Mesenteric fat pad (tissue), 1 donor: ENCODE data around the gene MIA. TPM values are rescaled to one million over a fixed set of nuclear protein-coding genes. Genes with fewer than 3 reads are reported as not detected.
A peak's percentile ranks its signal among the peaks of the same experiment; 100 is the strongest.
"Not testable (repeated sequence)": the region's sequence is repeated elsewhere in the genome, so short reads cannot be mapped to it uniquely, and the experiment has no call there.

Source experiments
- DNase-seq: peaks from one replicate; pipeline ENCODE4 v3.0.0-alpha.2; 2020; ENCODE audit warnings: low spot score
- total RNA-seq: library from RNA; stranded (reverse); fragmentation: NEBNext Ultra II Directional; extraction: Animal tissue kit (Norgen Biotek cat#: 25700); gene quantifications from one replicate; pipeline ENCODE4 v1.2.1, GENCODE V29; 2021
- donor health status: DM: yes; HTN: yes; CAD: no.

Gene MIA
- total RNA-seq, 1 donor from 2014 or later = not detected

GRCh38 chr19:40818480-40819399 is 43.4 kb downstream of the MIA start:
- peak; percentile 93 for DNase-seq

GRCh38 chr19:40819479-40820234 is 44.3 kb downstream of the MIA start:
- peak; percentile 59 for DNase-seq

GRCh38 chr19:40822161-40822560 is 46.8 kb downstream of the MIA start:
- peak; percentile 55 for DNase-seq

- DNase-seq = peak; percentile 37
These were observed 47.6 kb downstream of the MIA start for GRCh38 chr19:40822704-40823553.

GRCh38 chr19:40824916-40825315 is 49.6 kb downstream of the MIA start:
- peak; percentile 75 for DNase-seq

GRCh38 chr19:40825460-40826095 is 50.3 kb downstream of the MIA start:
- DNase-seq = peak; percentile 47

GRCh38 chr19:40826312-40826698 is 51.0 kb downstream of the MIA start:
- DNase-seq = not testable (repeated sequence)

GRCh38 chr19:40826699-40827385 is 51.5 kb downstream of the MIA start:
- DNase-seq = peak; percentile 60

Other genes starting within 250 kb of the MIA start
- gene SHKBP1, start 198.6 kb upstream of the MIA start, total RNA-seq = 54.3 TPM
- 217 TPM for gene LTBP4, start 174.2 kb upstream of the MIA start, total RNA-seq
- gene NUMBL, start 84.9 kb upstream of the MIA start, total RNA-seq = 63.8 TPM
- gene COQ8B, start 58.6 kb upstream of the MIA start, total RNA-seq = 16.8 TPM
- 53.1 TPM for gene ITPKC, start 58.4 kb upstream of the MIA start, total RNA-seq
- gene ACTMAP, start 25.0 kb upstream of the MIA start, total RNA-seq = 5.6 TPM
- 41.3 TPM for gene SNRPA, start 24.3 kb upstream of the MIA start, total RNA-seq
- 26.9 TPM for gene RAB4B, start 2.7 kb downstream of the MIA start, total RNA-seq
- gene EGLN2, start 23.7 kb downstream of the MIA start, total RNA-seq = 113 TPM
- gene CYP2A6, start 74.9 kb downstream of the MIA start, total RNA-seq = 0.48 TPM
- gene CYP2A7, start 106.7 kb downstream of the MIA start, total RNA-seq = not detected
- not detected for gene CYP2B6, start 215.8 kb downstream of the MIA start, total RNA-seq